ENCODE measurements around the gene LYSMD3.

The LYSMD3 gene

GRCh38 chr5:90479611-90480385 is 49.6 kb downstream of the LYSMD3 start:
- DNase-seq (ENCODE audit: low spot score) = no peak

- peak; percentile 59 for DNase-seq (ENCODE audit: low spot score)
These were observed 51.7 kb downstream of the LYSMD3 start for GRCh38 chr5:90477621-90478215.

- peak; percentile 48 for DNase-seq (ENCODE audit: low spot score)
These were observed 52.3 kb downstream of the LYSMD3 start for GRCh38 chr5:90477073-90477472.

- DNase-seq (ENCODE audit: low spot score) = peak; percentile 39
These were observed 53.0 kb downstream of the LYSMD3 start for GRCh38 chr5:90476391-90476790.

- DNase-seq (ENCODE audit: low spot score) = peak; percentile 11
These were observed 53.9 kb downstream of the LYSMD3 start for GRCh38 chr5:90475436-90475980.

- peak; percentile 83 for DNase-seq (ENCODE audit: low spot score)
These were observed 54.9 kb downstream of the LYSMD3 start, which contains the start of the genes MBLAC2 and POLR3G for GRCh38 chr5:90474235-90475107. Gene MBLAC2, minus strand, starts transcription at chr5:90474771. Its CDS starts 479 bp downstream, at chr5:90474292. Gene POLR3G, plus strand, starts transcription at chr5:90474864. Its CDS starts 10,704 bp downstream, at chr5:90485568.

- peak; percentile 19 for DNase-seq (ENCODE audit: low spot score)
These were observed 55.8 kb downstream of the LYSMD3 start for GRCh38 chr5:90473396-90474234.

- DNase-seq (ENCODE audit: low spot score) = no peak
These were observed 56.5 kb downstream of the LYSMD3 start for GRCh38 chr5:90472783-90473395.
